ENCODE results near the gene KCNJ2.

- TF ChIP-seq POLR2A (IDR thresholded peaks at IDR 0.05; ENCODE audit: low read depth, low read length) (no peak), SPI1 (IDR thresholded peaks at IDR 0.05; ENCODE audit: low read depth, low read length) (no peak)
Measured at GRCh38 chr17:70183508-70183907, 14.2 kb downstream of the KCNJ2 start.
